Gastroesophageal sphincter (tissue), 4 donors: ENCODE measurements around the gene BLOC1S4. TPM values are rescaled to one million over a fixed set of nuclear protein-coding genes. Genes with fewer than 3 reads are reported as not detected.

Experiments
- ATAC-seq: fragments of 150-250 bp; one replicate; pipeline ENCODE4 v1.9.1; 2016; ENCODE audit warnings: mild to moderate bottlenecking, moderate library complexity
- H3K27ac ChIP-seq, 4 donors: fragments of 200-600 bp; sonication (generic) in 3 of 4; 1 replicate in 3 of 4; 2 replicates in 1 of 4; pipeline ENCODE4 v1.5.1; 2016 to 2019
- H3K27me3 ChIP-seq: fragments of 200-600 bp; sonication (generic); one replicate; pipeline ENCODE4 v1.5.1; 2019
- H3K36me3 ChIP-seq, 2 donors: fragments of 200-600 bp; sonication (generic); one replicate each; pipeline ENCODE4 v1.5.1; 2019; ENCODE audit warnings: control low read depth in 1 of 2
- H3K4me1 ChIP-seq, 3 donors: fragments of 200-600 bp; sonication (generic); 1 replicate in 2 of 3; 2 replicates in 1 of 3; pipeline ENCODE4 v1.5.1; 2016 to 2019; ENCODE audit warnings: control low read depth in 2 of 3
- H3K4me3 ChIP-seq, 2 donors: fragments of 200-600 bp; sonication (generic); one replicate each; pipeline ENCODE4 v1.5.1; 2019; ENCODE audit warnings: mild to moderate bottlenecking in 1 of 2, moderate library complexity in 1 of 2
- H3K9me3 ChIP-seq, 3 donors: fragments of 200-600 bp; sonication (generic); one replicate each; pipeline ENCODE4 v1.5.1; 2017 to 2019; ENCODE audit warnings: control low read depth in 2 of 3
- CTCF ChIP-seq, 4 experiments: fragments of 200-600 bp in 2 of 4; fragments of 450-650 bp in 2 of 4; sonication (generic) in 1 of 4; IDR thresholded peaks; one replicate each; pipeline ENCODE4 v1.5.1; 2017 to 2019; ENCODE audit warnings: antibody characterized with exemption in 4 of 4, mild to moderate bottlenecking in 2 of 4, moderate library complexity in 2 of 4
- EP300 ChIP-seq: sonication (generic); formaldehyde crosslinking; IDR thresholded peaks from one replicate; pipeline ENCODE4 v1.6.1; 2017; ENCODE audit warnings: antibody characterized with exemption, mild to moderate bottlenecking
- POLR2A ChIP-seq, 2 donors: fragments of 450-650 bp; IDR thresholded peaks; one replicate each; pipeline ENCODE4 v1.6.1; 2017; ENCODE audit warnings: antibody characterized with exemption in 2 of 2, mild to moderate bottlenecking in 2 of 2, moderate library complexity in 1 of 2
- POLR2AphosphoS5 ChIP-seq: sonication (generic); formaldehyde crosslinking; IDR thresholded peaks from one replicate; pipeline ENCODE4 v1.6.1; 2017; ENCODE audit warnings: antibody characterized with exemption
- WGBS, 2 donors: methylation state at CpG; one replicate each; pipeline ENCODE4 v1.1.5; 2018; ENCODE audit warnings: low coverage in 1 of 2; 5-methylcytosine and 5-hydroxymethylcytosine counted together
- total RNA-seq, 4 donors: library from RNA; depleted of rRNA; stranded (reverse); fragments of >200 nt; gene quantifications; one replicate each; pipeline ENCODE4 v1.1.0, GENCODE V29; 2016

Gene BLOC1S4
- total RNA-seq, 4 donors from 2014 or later, result 10.1 to 20.7 (median 18.7) TPM

- Histone ChIP-seq H3K4me3 (no peak overlapping the region), H3K27me3 (peaks cover 4% of the 10 kb centered on the region), H3K4me1 (no peaks in the 10 kb centered on the region), H3K9me3 (no peaks in the 10 kb centered on the region), H3K27ac (no peak overlapping the region), H3K36me3 (no peaks in the 10 kb centered on the region)
- TF ChIP-seq CTCF (IDR thresholded peaks at IDR 0.05) (no peak), POLR2A (IDR thresholded peaks at IDR 0.05) (no peak), POLR2AphosphoS5 (no peak), EP300 (no peak)
- ATAC-seq, result no peak
- WGBS, 2 donors, result 93 to 94% methylated on average over 2 to 8 of the region's 9 CpGs
These were observed 44.9 kb downstream of the BLOC1S4 start for GRCh38 chr4:6760865-6761264.

- no peak overlapping the region for H3K4me3 ChIP-seq
- TF ChIP-seq POLR2AphosphoS5 (no peak), CTCF (IDR thresholded peaks at IDR 0.05) (no peak), POLR2A (IDR thresholded peaks at IDR 0.05) (no peak), EP300 (no peak)
- no peak for ATAC-seq
- peaks cover 4% of the 10 kb centered on the region for H3K27me3 ChIP-seq
- no peaks in the 10 kb centered on the region for H3K36me3 ChIP-seq
- H3K9me3 ChIP-seq, result no peaks in the 10 kb centered on the region
- WGBS, 2 donors, result 98 to 100% methylated on average over 1 to 6 of the region's 35 CpGs
- no peak overlapping the region for H3K27ac ChIP-seq
- H3K4me1 ChIP-seq, result no peaks in the 10 kb centered on the region
These were observed 46.0 kb downstream of the BLOC1S4 start for GRCh38 chr4:6761649-6762615.

GRCh38 chr4:6763330-6763851 is 47.4 kb downstream of the BLOC1S4 start:
- Histone ChIP-seq H3K9me3 (no peaks in the 10 kb centered on the region), H3K27ac (no peak overlapping the region), H3K27me3 (peaks cover 4% of the 10 kb centered on the region), H3K4me3 (no peak overlapping the region), H3K4me1 (peaks cover 0 to 13% (median 0%) of the 10 kb centered on the region in 3 donors), H3K36me3 (no peaks in the 10 kb centered on the region)
- TF ChIP-seq POLR2A (IDR thresholded peaks at IDR 0.05) (no peak), CTCF (IDR thresholded peaks at IDR 0.05) (no peak), EP300 (no peak), POLR2AphosphoS5 (no peak)
- no peak for ATAC-seq
- 40 to 100% methylated on average over 2 of the region's 16 CpGs for WGBS, 2 donors

GRCh38 chr4:6764976-6765620 is 49.1 kb downstream of the BLOC1S4 start:
- no peaks in the 10 kb centered on the region for H3K9me3 ChIP-seq
- no peak for ATAC-seq
- no peak for TF ChIP-seq CTCF (IDR thresholded peaks at IDR 0.05)
- TF ChIP-seq POLR2A (IDR thresholded peaks at IDR 0.05), result no peak
- no peak for TF ChIP-seq POLR2AphosphoS5
- no peak for TF ChIP-seq EP300
- H3K4me3 ChIP-seq, result no peak overlapping the region
- H3K27me3 ChIP-seq, result peaks cover 4% of the 10 kb centered on the region
- H3K27ac ChIP-seq, result no peak overlapping the region
- WGBS, 2 donors, result 72 to 77% methylated on average over 6 to 7 of the region's 11 CpGs
- H3K4me1 ChIP-seq, result peaks cover 0 to 21% (median 0%) of the 10 kb centered on the region in 3 donors
- H3K36me3 ChIP-seq, result no peaks in the 10 kb centered on the region
